ENCODE results near the gene SERTAD4.

The SERTAD4 gene

DNA sequence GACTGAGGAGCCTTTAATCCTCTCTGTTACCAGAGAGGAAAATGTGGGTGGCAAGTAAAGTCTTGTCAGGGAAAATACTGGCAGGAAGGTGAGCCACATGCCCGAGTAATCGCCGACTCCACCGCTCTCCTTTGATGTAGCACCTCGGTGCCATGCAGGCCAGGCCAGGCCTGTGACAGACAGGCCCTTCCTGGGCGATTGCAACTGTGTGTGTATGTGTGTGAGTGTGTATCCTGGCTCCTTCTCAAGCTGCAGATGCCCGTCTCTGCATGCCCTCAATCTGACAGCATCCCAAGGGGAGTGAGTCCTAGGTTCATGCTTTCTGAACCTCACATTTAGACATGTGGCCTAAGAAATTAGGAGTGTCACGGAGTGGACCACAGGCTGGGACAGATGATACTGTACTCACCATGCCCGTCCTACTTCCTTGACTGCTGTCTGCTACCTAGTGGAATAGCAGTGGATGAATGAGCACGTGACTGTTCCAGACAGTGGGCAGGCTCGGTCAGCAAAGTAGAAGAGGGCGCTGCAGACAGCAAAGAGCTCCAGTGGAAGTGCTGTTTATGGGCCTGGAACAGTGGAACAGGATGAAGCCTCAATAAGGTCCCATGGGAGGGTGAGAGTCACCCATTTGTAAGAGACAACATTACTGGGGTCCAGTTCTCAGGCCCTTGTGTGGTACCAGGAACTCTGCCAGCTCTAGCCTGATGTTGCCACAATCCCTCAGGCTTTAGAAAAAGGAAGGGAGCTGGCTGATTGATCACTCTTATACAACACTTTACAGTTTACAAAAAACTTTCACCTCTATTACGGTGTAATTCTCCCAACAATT lies 25.3 kb downstream of the SERTAD4 start:
- no peak overlapping the region for H3K4me3 ChIP-seq (ENCODE audit: low read depth, low read length)
- TF ChIP-seq, protein P1, sequence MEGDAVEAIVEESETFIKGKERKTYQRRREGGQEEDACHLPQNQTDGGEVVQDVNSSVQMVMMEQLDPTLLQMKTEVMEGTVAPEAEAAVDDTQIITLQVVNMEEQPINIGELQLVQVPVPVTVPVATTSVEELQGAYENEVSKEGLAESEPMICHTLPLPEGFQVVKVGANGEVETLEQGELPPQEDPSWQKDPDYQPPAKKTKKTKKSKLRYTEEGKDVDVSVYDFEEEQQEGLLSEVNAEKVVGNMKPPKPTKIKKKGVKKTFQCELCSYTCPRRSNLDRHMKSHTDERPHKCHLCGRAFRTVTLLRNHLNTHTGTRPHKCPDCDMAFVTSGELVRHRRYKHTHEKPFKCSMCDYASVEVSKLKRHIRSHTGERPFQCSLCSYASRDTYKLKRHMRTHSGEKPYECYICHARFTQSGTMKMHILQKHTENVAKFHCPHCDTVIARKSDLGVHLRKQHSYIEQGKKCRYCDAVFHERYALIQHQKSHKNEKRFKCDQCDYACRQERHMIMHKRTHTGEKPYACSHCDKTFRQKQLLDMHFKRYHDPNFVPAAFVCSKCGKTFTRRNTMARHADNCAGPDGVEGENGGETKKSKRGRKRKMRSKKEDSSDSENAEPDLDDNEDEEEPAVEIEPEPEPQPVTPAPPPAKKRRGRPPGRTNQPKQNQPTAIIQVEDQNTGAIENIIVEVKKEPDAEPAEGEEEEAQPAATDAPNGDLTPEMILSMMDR (IDR thresholded peaks at IDR 0.05; ENCODE audit: control insufficient read depth, extremely low read depth, insufficient read depth) = no peak
- DNase-seq (ENCODE audit: low read depth) = no peak

DNA sequence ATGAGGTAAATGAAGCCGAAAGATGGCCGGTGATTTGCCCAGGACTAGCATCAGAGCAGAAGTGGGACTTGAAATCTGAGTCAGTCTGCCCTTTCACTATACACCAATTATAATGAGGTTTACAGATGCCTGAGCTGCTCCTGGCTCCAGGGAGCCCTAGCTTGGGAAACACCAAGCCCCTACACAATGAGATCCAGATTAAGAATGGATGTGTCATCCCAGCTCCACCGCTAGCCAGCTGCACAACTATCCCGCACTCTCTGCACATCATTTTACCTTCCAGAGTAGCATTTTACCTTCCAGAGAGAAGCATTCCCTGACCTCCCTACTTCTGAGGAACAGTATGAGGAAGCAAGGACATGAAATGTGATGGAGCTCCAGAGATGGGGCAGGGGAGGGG lies 27.0 kb downstream of the SERTAD4 start:
- TF ChIP-seq, protein P1 (IDR thresholded peaks at IDR 0.05; ENCODE audit: control insufficient read depth, extremely low read depth, insufficient read depth) = no peak
- H3K4me3 ChIP-seq (ENCODE audit: low read depth, low read length) = no peak overlapping the region
- DNase-seq (ENCODE audit: low read depth) = no peak

DNA sequence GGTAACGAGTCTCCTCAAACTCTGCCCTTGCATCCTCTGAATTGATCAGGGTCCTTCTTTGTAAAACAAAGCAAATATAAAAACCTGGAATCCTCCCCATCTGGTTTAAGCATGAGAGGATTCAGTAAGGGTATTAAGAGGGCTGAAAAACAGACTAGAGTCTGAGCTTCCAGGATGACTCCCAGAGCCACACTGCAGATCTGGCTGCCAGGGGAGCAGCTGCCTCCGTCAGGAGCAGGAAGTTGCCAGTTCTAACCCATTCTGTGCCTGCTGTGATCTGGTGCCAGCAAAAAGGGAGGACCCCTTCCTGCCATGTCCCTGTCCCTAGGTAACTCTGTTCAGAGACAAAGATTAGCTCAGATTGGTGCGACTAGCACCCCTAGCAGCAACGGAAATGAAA lies 27.5 kb downstream of the SERTAD4 start:
- H3K4me3 ChIP-seq (ENCODE audit: low read depth, low read length) = no peak overlapping the region
- DNase-seq (ENCODE audit: low read depth) = no peak

DNA sequence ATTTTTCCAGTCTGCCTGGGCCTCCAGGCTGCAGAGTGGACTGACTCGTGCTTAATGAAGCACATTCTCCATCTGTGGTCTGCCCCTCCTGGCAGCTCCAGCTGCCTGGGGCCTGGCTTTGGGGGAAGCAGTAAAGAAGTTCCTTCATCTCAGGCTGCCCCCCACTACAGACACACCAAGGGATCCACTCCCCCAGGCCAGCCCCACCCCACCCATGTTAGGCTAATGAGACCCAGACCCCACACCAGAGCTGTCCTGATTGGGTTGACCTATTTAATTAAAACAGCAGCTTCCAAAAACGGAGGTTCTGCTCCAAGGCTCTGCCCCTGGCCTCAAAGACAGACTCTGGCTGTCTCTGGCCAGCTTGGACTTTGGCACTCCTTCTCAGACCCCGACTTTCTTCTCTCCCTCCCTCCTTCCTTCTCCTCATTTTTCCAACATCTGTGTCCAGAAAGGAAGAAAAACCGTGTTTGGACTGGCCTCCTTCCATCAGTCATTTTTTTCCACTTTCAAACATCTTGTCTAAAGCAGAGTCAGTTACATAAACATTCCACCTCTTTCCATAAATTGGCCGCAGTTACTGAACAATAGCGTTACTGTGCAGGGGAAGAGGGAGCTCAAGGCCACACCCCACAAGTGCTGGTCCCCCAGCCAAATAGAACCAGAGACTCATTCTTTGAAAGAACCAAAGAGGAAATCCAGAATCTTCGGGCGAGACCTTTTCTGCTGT lies 29.7 kb downstream of the SERTAD4 start:
- TF ChIP-seq, protein P1 (IDR thresholded peaks at IDR 0.05; ENCODE audit: control insufficient read depth, extremely low read depth, insufficient read depth) = no peak
- no peak for DNase-seq (ENCODE audit: low read depth)

More for the DNA sequence above, 27.5 kb downstream of the SERTAD4 start:
- TF ChIP-seq, protein P1 (IDR thresholded peaks at IDR 0.05; ENCODE audit: control insufficient read depth, extremely low read depth, insufficient read depth) = no peak

DNA sequence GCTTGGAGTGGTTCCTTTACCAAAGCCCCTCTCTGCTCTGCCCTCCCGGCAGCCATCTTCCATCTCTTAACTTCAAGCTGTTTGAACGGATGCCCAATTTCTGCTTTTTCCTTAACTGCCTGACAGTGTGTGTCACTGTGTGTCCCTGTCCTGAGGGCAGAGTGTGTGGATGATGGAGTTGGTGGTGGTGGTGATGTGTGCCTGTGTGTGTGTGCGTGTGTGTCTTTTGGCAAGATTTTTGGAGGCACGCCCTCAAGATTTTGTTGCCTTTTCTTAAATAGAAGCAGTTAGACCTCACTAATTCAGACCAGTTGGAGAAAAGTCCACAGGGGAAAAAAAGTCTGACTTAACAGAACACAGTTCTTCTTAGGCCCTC lies 30.3 kb downstream of the SERTAD4 start:
- no peak for DNase-seq (ENCODE audit: low read depth)
- H3K4me3 ChIP-seq (ENCODE audit: low read depth, low read length) = no peak overlapping the region
- TF ChIP-seq, protein P1 (IDR thresholded peaks at IDR 0.05; ENCODE audit: control insufficient read depth, extremely low read depth, insufficient read depth) = no peak

More for the DNA sequence above, 29.7 kb downstream of the SERTAD4 start:
- no peak overlapping the region for H3K4me3 ChIP-seq (ENCODE audit: low read depth, low read length)

DNA sequence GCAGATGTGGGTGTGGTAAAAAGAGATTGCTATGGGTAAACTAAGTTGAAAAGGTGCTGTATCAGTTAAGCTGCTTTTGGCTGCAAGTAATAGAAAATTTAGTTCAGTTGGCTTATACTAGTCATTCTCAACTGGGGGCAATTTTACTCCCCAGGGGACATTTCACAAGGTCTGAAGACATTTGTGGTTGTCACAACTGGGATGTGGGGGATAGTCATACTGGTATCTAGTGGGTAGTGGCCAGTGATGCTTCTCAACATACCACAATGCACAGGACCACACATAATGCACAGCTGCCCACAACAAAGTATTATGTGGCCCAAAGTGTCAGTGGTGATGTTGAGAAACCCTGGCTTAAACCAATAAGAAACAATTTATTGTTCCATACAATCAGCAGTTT lies 31.4 kb downstream of the SERTAD4 start:
- TF ChIP-seq, protein P1 (IDR thresholded peaks at IDR 0.05; ENCODE audit: control insufficient read depth, extremely low read depth, insufficient read depth) = no peak
- no peak overlapping the region for H3K4me3 ChIP-seq (ENCODE audit: low read depth, low read length)
- DNase-seq (ENCODE audit: low read depth) = no peak

Data from LNCaP clone FGC (cell line).